ENCODE results near the gene SCAF4. TPM values are rescaled to one million over a fixed set of nuclear protein-coding genes. Genes with fewer than 3 reads are reported as not detected.

The SCAF4 gene
- total and polyA plus RNA-seq, 2 donors (not counting 3 experiments of a cell fraction or from before 2014, with no cell fraction given), result 12.2 to 41.2 TPM

DNA sequence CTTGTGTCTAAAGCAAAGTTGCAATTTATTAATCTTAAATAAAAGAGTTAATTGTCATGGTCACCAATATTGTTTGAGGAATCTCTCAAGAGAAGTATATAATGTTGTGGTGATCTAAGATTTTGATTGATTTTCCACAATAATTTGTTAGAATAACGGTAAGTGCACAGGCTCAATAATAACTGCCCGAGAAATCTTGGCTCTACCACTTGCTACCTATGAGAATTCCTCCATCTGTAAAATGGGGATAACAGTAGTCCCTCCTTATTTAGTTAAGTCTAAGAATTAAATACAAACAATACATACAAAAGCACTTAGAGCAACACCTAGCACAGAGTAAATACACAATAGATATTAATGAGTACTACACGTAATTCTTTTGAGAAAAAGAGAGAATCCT is 18.8 kb downstream of the SCAF4 start:
- dilution Hi-C loops (cut with MboI; ENCODE audit: extremely low pct_ligation_motif_present, low sequenced_read_pairs) (no loop called here), intact Hi-C loops (cut with micrococcal nuclease) (no loop called here)
- FAIRE-seq, result no peak
- no peak overlapping the region for H3K4me3 ChIP-seq (replicated peaks in 1 of 3; ENCODE audit: insufficient read depth in 1 of 3, low read depth in 1 of 3, low read length in 3 of 3)
- TF ChIP-seq POLR2A (IDR thresholded peaks at IDR 0.05; ENCODE audit: low read depth, low read length), result no peak
- no peak for TF ChIP-seq FOS (IDR thresholded peaks at IDR 0.05; ENCODE audit: borderline replicate concordance, insufficient read depth, low read length)
- TF ChIP-seq, protein P1, sequence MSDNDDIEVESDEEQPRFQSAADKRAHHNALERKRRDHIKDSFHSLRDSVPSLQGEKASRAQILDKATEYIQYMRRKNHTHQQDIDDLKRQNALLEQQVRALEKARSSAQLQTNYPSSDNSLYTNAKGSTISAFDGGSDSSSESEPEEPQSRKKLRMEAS (IDR thresholded peaks at IDR 0.05; ENCODE audit: insufficient read depth, insufficient read length), result no peak
- TF ChIP-seq GATA2 (IDR thresholded peaks at IDR 0.05; ENCODE audit: insufficient read depth, insufficient read length, low read depth, low read length), result no peak
- TF ChIP-seq MYC (IDR thresholded peaks at IDR 0.05; ENCODE audit: low read depth, low read length), result no peak
- no peak for TF ChIP-seq JUN (IDR thresholded peaks at IDR 0.05; ENCODE audit: borderline replicate concordance, insufficient read depth, insufficient read length, low read depth)
- TF ChIP-seq, protein P2, sequence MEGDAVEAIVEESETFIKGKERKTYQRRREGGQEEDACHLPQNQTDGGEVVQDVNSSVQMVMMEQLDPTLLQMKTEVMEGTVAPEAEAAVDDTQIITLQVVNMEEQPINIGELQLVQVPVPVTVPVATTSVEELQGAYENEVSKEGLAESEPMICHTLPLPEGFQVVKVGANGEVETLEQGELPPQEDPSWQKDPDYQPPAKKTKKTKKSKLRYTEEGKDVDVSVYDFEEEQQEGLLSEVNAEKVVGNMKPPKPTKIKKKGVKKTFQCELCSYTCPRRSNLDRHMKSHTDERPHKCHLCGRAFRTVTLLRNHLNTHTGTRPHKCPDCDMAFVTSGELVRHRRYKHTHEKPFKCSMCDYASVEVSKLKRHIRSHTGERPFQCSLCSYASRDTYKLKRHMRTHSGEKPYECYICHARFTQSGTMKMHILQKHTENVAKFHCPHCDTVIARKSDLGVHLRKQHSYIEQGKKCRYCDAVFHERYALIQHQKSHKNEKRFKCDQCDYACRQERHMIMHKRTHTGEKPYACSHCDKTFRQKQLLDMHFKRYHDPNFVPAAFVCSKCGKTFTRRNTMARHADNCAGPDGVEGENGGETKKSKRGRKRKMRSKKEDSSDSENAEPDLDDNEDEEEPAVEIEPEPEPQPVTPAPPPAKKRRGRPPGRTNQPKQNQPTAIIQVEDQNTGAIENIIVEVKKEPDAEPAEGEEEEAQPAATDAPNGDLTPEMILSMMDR (IDR thresholded peaks at IDR 0.05; ENCODE audit: extremely low read depth in 1 of 2, insufficient read depth in 1 of 2, low read depth in 1 of 2, low read length in 2 of 2), result no peak
- no peaks in the 10 kb centered on the region for H3K9me3 ChIP-seq (replicated peaks; ENCODE audit: control insufficient read depth, insufficient read depth, low read length)
- DNase-seq (ENCODE audit: low read depth, low spot score), result no peak
- H3K9ac ChIP-seq (replicated peaks; ENCODE audit: extremely low read depth, insufficient read depth, low read length), result no peak overlapping the region
- no peaks in the 10 kb centered on the region for H3K36me3 ChIP-seq (ENCODE audit: control insufficient read depth in 2 of 2, extremely low read depth in 1 of 2, insufficient read depth in 2 of 2, low read length in 2 of 2)
- ChIA-PET POLR2A (no interaction called here), CTCF (no interaction called here)
- H3K4me2 ChIP-seq (ENCODE audit: insufficient read depth, low read length), result no peak overlapping the region
- BruUV-seq (replicated peaks), result no TSS peak
- peaks cover 96% of the 10 kb centered on the region for H3K79me2 ChIP-seq (ENCODE audit: control insufficient read depth, insufficient read depth, low read length)
- no peak overlapping the region for H2AFZ ChIP-seq (ENCODE audit: low read depth, low read length)
- no peaks in the 10 kb centered on the region for H3K27me3 ChIP-seq (ENCODE audit: control insufficient read depth in 2 of 2, insufficient read depth in 2 of 2, low read length in 2 of 2)
- H3K27ac ChIP-seq (ENCODE audit: insufficient read depth, low read depth, low read length), result no peak overlapping the region
- H3K4me1 ChIP-seq (ENCODE audit: control insufficient read depth, extremely low read depth, insufficient read depth, low read length), result peaks cover 4% of the 10 kb centered on the region
- H3K9me1 ChIP-seq (replicated peaks; ENCODE audit: control insufficient read depth, extremely low read depth, insufficient read depth, low read length), result no peaks in the 10 kb centered on the region
- peaks cover 15% of the 10 kb centered on the region for H4K20me1 ChIP-seq (replicated peaks; ENCODE audit: control insufficient read depth, extremely low read depth, insufficient read depth, low read length)

All from endothelial cell of umbilical vein (primary cell).